Measurements from ENCODE around the gene NUMBL. TPM values are rescaled to one million over a fixed set of nuclear protein-coding genes. Genes with fewer than 3 reads are reported as not detected.

Gene NUMBL
- total and polyA plus RNA-seq, 9 of the 15 experiments (the other 6 are each of a cell fraction or from before 2014, with no cell fraction given) = 0.39 to 38.6 (median 6.6) TPM

DNA sequence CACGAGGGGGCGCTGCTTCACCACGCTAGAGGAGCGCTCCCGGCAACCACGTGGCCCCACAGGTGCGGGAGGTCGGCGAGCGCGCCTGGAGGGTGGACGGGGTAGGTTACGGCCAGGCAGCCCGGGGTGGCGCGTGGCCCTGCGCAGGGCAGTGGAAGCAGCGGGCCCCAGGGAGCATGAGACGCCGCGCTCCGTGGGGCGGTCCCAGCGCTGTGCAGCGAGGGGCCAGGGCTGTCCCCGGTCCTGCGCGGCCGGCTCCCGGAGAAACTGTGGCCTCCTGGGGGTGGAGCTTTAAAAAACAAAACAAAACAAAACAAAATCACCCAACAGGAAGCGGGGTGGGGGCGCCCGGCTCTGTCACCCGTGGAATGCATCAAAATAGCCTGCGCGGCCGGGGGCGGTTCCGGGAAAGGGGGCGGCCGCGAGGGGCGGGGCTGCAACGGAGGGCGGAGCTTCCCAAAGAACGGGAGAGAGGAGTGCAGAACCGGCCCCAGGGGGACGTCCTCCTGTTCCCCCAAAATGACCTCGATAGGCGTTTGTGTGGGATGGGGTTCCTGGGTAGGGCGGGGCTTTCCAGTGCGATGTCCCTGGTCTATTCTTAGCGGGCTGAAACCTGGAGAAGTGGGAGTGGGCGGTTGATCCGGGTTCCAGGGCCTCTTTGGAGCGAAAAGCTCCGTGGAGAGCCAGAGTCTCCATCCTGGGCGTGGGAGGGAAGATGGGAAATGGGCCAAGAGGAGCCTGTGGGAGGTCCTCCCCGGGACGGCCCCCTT, 27.3 kb downstream of the NUMBL start (continued):
- no peak for TF ChIP-seq BRD9 (IDR thresholded peaks at IDR 0.05; ENCODE audit: low read depth, partially characterized antibody)
- TF ChIP-seq ARID3B (CRISPR knock-in tag; IDR thresholded peaks at IDR 0.05; ENCODE audit: borderline replicate concordance) = no peak
- no peak for TF ChIP-seq TCF15 (CRISPR knock-in tag; IDR thresholded peaks at IDR 0.05)
- TF ChIP-seq LARP7 (IDR thresholded peaks at IDR 0.05) = no peak
- TF ChIP-seq CREBBP (IDR thresholded peaks at IDR 0.05; ENCODE audit: low read depth, low read length) = no peak
- TF ChIP-seq ZFP36 (IDR thresholded peaks at IDR 0.05; ENCODE audit: low read depth, low read length, partially characterized antibody) = no peak
- peak in 1 of 3 experiments; percentile 50 for TF ChIP-seq YY1 (IDR thresholded peaks at IDR 0.05; ENCODE audit: borderline replicate concordance in 1 of 3, control insufficient read depth in 1 of 3, extremely low read depth in 1 of 3, insufficient read depth in 3 of 3, insufficient read length in 1 of 3, insufficient replicate concordance in 2 of 3, low read depth in 1 of 3, low read length in 2 of 3)
- no peak for TF ChIP-seq HMGN3 (IDR thresholded peaks at IDR 0.05; ENCODE audit: borderline replicate concordance, extremely low read depth, insufficient read length, low read depth, low read length)
- peak; percentile 75 for TF ChIP-seq PRDM10 (IDR thresholded peaks at IDR 0.05; ENCODE audit: partially characterized antibody)
- TF ChIP-seq, protein P1, sequence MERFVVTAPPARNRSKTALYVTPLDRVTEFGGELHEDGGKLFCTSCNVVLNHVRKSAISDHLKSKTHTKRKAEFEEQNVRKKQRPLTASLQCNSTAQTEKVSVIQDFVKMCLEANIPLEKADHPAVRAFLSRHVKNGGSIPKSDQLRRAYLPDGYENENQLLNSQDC (CRISPR knock-in tag; IDR thresholded peaks at IDR 0.05) = no peak
- TF ChIP-seq TAF7 (tag; IDR thresholded peaks at IDR 0.05) = no peak
- TF ChIP-seq NBN (IDR thresholded peaks at IDR 0.05; ENCODE audit: low read depth) = no peak
- TF ChIP-seq CTBP1 (IDR thresholded peaks at IDR 0.05; ENCODE audit: borderline replicate concordance) = peak; percentile 84
- no peak for TF ChIP-seq ZNF639 (CRISPR knock-in tag; conservative IDR thresholded peaks at IDR 0.05 in 1 of 2, IDR thresholded peaks at IDR 0.05 in 1 of 2)
- 0 out of 4 replicates have a peak, but pooled peaks of 1 of the 2 experiments have one; percentile 43 for TF ChIP-seq SRF (CRISPR knock-in tag; IDR thresholded peaks at IDR 0.05)

All from K562 (cell line).